NCI-H1694 treated with DMSO at 0.1 percent for 48 hours (cell line): Measurements from ENCODE around the gene SPECC1L.

Source experiments
- DNase-seq: peaks from one replicate; lab custom pipeline; 2025; lab: John Stamatoyannopoulos, UW

Gene SPECC1L

DNA sequence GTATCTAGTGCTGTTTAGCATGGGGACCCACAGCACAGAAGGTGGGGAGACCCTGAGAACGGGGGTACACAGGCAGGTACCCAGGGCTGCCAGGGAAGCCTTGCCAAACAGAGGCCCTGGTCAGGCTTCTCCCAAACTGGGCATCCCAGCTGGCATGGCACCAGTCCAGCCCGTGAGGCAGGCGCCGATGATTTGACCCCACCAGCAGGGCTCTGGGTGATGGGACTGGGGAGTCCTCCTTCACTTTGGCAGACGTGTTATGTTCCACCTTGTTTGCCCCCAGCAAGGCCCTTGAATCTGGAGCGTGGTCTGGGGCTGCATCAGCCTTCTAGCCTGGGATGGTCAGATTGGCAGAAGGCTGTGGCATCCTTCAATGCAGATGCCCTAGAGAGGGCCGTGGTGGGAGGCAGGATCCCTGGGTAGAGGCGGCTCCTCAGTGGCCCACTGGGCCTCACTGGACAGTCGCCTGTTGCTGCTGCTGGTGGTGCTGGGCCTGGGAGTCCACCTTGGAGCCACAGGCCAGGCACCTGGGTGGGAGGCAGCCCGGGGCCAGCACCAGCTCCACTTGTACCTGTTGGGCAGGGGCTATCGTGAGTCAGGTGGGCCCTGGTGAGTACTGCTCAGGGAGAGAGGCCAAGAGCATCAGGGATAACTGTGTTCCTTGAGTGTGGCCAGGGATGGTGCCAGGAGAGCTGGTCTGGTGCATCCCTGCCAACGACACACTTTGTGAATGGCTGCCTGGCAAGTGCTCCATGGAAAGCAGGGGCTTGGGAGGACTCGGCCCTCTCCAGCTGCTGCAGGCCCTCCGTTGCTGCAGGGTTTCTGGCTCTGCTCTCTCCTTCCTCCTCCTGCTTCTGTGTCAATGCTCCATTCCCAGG, 160.0 kb downstream of the SPECC1L start:
- DNase-seq, result no peak

GRCh38 chr22:24431309-24432034, 160.8 kb downstream of the SPECC1L start:
- no peak for DNase-seq

- DNase-seq, result no peak
Measured at GRCh38 chr22:24432059-24432853, 161.6 kb downstream of the SPECC1L start.

- no peak for DNase-seq
Measured at GRCh38 chr22:24433001-24433827, 162.6 kb downstream of the SPECC1L start.

GRCh38 chr22:24433828-24434470, 163.3 kb downstream of the SPECC1L start:
- DNase-seq, result no peak

DNA sequence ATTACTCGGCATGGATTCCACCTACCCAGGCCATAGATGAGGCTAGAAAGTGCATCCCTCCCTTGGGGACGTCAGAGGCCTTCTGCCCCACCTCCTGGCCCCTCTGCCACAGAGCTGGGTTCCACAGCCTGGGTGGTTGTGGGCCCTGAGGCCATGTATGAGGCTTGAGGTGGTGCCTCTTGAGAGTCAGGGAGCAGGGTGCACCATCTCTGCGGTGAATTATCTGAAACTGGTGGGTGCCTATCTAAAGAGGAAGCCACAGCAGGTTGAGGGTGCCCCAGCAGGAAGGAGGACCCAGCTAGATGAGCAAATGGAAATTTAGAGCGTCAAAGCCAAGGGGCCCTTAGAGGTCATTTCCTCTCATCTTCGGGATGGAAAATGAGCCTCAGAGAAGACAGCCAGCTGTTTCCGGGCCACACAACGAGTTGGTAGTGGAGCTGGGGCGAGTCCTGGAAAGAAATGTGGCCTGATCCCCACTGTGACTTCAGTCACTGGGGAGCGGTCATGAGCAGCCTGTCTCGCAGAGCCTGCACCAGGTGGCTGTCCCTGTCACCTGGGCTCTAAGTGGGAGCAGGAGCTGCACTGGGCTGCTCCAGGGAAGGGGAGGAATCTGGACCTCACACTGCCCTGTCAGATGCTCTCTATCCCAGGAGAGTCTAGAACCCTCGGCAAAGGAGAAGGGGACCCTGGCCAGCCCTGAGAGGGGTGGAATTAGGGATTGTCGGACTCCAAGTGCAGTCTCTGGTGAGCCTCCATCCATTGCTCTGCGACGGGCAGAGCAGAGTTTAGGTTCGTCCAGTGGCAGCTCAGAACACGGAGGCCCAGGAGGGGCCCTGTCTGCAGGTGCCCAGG, 164.1 kb downstream of the SPECC1L start:
- DNase-seq, result no peak

DNA sequence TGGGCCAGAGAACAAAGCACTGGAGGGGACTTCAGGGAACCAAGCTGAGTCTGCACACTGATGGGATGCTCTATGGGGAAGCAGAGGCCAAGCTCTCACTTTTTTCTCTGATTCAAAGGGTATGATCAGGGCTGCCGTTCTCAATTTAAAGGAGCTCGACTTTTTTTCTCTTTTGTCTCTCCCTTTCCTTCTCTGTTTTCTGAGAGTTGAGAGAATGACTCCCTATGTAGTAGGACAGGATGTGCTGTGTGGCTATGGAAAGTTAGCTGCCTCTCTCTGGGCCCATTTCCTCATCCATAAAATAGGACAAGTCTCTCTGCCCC, 164.7 kb downstream of the SPECC1L start:
- no peak for DNase-seq

- DNase-seq, result no peak
Measured at GRCh38 chr22:24435861-24436371, 165.3 kb downstream of the SPECC1L start.

DNA sequence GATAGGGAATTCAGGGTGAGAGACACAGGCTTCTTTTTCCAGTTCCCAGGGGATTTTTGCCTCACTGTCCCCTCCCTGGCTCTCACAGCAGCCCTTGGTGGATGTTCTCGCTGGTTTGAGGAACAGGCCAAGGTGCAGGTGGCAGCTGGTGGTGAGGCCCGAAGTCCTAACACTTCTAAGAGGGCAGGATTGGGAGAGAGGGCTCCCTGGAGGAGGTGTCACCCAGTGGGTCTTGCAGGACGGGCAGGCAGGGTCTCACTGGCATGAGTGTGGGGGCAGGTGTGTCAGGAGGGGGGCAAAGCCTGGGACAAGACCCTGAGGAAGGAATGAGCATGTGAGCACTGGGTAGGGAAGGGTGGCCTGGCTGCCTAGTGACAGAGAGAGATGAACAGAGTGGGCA, 165.9 kb downstream of the SPECC1L start:
- DNase-seq, result no peak

DNA sequence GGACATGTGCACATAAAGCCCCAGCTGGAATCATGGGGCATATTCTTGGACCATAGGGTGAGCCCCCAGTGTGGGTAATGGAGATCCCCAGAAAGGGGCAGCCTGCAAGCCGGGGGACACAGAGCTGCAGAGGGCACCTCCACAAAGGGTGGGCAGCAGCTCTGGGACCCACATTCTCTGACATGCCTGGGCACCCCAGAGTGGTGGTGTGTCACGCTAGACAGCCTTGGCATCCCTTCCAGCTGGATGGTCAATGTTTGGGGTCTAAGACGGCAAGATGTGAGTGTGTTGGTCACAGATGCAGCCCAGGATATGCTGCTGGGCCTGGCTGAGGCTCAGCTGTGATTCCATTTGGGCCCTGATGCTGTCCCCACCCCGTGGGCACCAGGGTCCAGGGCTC, 166.5 kb downstream of the SPECC1L start:
- no peak for DNase-seq

GRCh38 chr22:24437741-24438328, 167.2 kb downstream of the SPECC1L start:
- no peak for DNase-seq

- DNase-seq, result no peak
Measured at GRCh38 chr22:24440270-24440717, 169.7 kb downstream of the SPECC1L start.

- no peak for DNase-seq
Measured at GRCh38 chr22:24440718-24441405, 170.2 kb downstream of the SPECC1L start.

- DNase-seq, result peak; percentile 16
Measured at GRCh38 chr22:24441406-24442351, 171.0 kb downstream of the SPECC1L start.

- no peak for DNase-seq
Measured at GRCh38 chr22:24442352-24442744, 171.7 kb downstream of the SPECC1L start.

- no peak for DNase-seq
Measured at GRCh38 chr22:24443668-24444067, 173.0 kb downstream of the SPECC1L start.

- DNase-seq, result no peak
Measured at GRCh38 chr22:24444251-24444650, 173.6 kb downstream of the SPECC1L start.
